Midbrain (tissue), 1 donor: ENCODE data around the gene ATG7.
A peak's percentile ranks its signal among the peaks of the same experiment; 100 is the strongest.
"Not testable (repeated sequence)": the region's sequence is repeated elsewhere in the genome, so short reads cannot be mapped to it uniquely, and the experiment has no call there.

Source experiments
- DNase-seq: peaks from one replicate; lab custom pipeline; 2025; lab: John Stamatoyannopoulos, UW

Gene ATG7

GRCh38 chr3:11568503-11569155 is 296.4 kb downstream of the ATG7 start:
- DNase-seq = peak; percentile 37

GRCh38 chr3:11569156-11569741 is 297.1 kb downstream of the ATG7 start:
- DNase-seq = no peak

- DNase-seq = no peak
These were observed 298.1 kb downstream of the ATG7 start for GRCh38 chr3:11570251-11570650.

- no peak for DNase-seq
These were observed 298.7 kb downstream of the ATG7 start for GRCh38 chr3:11570789-11571495.

GRCh38 chr3:11572660-11573059 is 300.5 kb downstream of the ATG7 start:
- DNase-seq = not testable (repeated sequence)

GRCh38 chr3:11574981-11575669 is 302.9 kb downstream of the ATG7 start:
- DNase-seq = no peak

- no peak for DNase-seq
These were observed 303.5 kb downstream of the ATG7 start for GRCh38 chr3:11575677-11576076.

GRCh38 chr3:11576453-11576852 is 304.3 kb downstream of the ATG7 start:
- no peak for DNase-seq

GRCh38 chr3:11578169-11578568 is 306.0 kb downstream of the ATG7 start:
- DNase-seq = no peak

GRCh38 chr3:11580645-11581044 is 308.4 kb downstream of the ATG7 start:
- no peak for DNase-seq

GRCh38 chr3:11581237-11582190 is 309.3 kb downstream of the ATG7 start:
- peak; percentile 68 for DNase-seq

GRCh38 chr3:11582191-11582968 is 310.2 kb downstream of the ATG7 start:
- peak; percentile 89 for DNase-seq

GRCh38 chr3:11583235-11583634 is 311.0 kb downstream of the ATG7 start:
- no peak for DNase-seq

- no peak for DNase-seq
These were observed 311.4 kb downstream of the ATG7 start for GRCh38 chr3:11583638-11584046.

GRCh38 chr3:11584570-11584969 is 312.4 kb downstream of the ATG7 start:
- no peak for DNase-seq

- DNase-seq = no peak
These were observed 315.6 kb downstream of the ATG7 start for GRCh38 chr3:11587766-11588165.

GRCh38 chr3:11588338-11588737 is 316.1 kb downstream of the ATG7 start:
- no peak for DNase-seq

- DNase-seq = no peak
These were observed 316.6 kb downstream of the ATG7 start for GRCh38 chr3:11588755-11589154.

GRCh38 chr3:11589706-11590105 is 317.5 kb downstream of the ATG7 start:
- DNase-seq = no peak

- DNase-seq = no peak
These were observed 318.8 kb downstream of the ATG7 start for GRCh38 chr3:11591002-11591355.
